Embryonic facial prominence (tissue), 1 donor: Measurements from ENCODE around the gene MYB.
"Not testable (repeated sequence)": the region's sequence is repeated elsewhere in the genome, so short reads cannot be mapped to it uniquely, and the experiment has no call there.

Experiments used
- DNase-seq: peaks from one replicate; pipeline ENCODE4 v3.0.0-alpha.2; 2016; ENCODE audit errors: extremely low spot score

MYB gene

DNA sequence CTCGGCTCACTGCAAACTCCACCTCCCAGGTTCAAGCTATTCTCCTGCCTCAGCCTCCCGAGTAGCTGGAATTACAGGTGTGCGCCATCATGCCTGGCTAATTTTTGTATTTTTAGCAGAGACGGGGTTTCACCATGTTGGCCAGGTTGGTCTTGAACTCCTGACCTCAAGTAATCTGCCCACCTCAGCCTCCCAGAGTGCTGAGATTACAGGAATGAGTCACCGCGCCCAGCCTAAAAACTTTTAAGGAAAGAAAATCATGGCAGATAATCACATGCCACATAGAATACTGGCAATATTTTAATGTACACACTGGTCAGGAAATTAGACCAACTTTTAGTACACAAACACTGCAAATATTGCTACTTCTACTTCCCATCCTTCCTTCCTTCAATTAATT lies 16.7 kb upstream of the MYB start:
- not testable (repeated sequence) for DNase-seq

DNA sequence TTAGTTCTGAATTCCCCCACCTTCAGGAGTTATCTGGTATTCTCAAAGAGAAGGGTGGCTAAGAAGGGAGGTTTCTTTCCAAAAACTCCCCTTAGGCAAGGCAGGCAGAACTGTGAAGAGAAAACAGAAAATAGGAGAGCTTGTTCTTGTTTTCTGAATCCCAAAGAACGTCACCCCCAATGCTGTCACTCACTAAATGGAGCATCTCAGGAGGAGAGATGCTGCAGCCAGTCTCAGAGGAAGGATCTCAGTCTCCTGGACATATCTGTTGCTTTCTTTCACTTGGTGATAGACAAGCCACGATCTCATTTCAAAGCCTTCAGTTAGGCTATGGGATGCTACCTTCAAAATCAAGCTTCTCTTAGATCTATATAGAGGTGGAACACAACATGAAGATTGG lies 16.1 kb upstream of the MYB start:
- DNase-seq, result no peak

DNA sequence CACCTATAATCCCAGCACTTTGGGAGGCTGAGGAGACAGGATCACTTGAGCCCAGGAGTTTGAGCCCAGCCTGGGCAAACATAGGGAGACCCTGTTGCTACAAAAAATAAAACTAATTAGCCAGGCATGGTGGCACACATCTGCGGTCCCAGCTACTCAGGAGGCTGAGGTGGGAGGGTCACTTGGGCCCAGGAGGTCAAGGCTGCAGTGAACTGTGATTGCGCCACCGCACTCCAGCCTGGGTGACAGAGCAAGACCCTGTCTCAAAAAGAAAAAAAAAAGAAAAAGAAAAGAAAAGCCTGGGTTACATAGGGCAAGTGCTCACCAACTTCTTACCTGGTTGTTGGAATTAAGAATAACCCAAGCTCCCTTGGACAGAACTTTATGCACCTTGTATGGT lies 14.6 kb upstream of the MYB start:
- no peak for DNase-seq

DNA sequence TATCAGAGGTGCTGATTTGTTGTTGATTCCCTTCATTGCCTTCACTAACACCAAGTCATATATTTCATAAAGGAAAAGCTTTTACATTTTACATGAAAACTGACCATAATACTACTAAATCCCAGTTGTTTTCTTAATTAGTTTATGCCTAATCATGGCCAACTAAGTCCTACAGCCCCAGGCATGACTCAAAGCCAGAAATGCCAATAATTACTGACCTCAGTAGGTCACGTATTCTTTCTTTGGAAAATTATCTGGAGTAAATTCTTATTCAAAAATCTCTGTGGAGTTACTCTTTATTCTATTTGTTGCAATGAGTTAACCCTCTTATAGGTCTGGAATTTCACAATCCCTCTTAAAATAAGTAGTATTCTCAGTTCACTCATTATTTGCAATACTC lies 13.5 kb upstream of the MYB start:
- no peak for DNase-seq

DNA sequence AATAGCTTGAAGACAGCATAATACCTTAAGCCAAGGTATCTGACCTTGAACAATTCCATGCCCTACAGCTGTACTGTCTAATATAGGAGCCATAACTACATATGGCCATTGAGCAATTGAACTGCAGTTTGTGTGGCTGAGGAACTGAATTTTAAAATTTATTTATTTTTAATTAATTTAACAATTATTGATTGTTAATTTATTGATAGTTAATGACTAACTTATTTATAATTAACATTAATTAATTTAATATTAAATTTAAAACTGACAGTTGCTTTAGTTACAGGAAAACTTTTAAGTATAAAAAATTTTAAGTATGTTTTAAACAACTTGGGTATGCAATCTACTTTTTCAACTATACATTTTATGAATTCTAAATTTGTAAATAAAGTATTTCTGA lies 12.3 kb upstream of the MYB start:
- no peak for DNase-seq

DNA sequence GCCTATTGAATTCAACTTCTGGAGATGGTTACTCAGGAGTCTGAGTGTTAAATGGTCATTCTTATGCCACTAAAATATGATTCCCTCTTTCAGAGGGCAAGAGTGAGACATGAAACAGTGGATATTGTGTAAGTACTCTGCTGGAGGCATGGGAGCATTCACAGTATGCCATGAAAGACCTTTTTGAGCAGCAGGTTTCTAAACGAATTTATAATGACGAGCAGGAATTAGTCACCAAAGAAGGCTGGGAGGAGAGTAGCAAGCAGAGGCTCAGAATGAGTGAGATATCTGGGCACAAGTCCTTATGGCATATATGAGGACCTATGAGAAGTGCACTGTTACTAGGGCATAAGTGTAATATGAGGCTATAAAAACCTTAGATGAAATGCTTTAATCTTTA lies 10.9 kb upstream of the MYB start:
- DNase-seq, result no peak

DNA sequence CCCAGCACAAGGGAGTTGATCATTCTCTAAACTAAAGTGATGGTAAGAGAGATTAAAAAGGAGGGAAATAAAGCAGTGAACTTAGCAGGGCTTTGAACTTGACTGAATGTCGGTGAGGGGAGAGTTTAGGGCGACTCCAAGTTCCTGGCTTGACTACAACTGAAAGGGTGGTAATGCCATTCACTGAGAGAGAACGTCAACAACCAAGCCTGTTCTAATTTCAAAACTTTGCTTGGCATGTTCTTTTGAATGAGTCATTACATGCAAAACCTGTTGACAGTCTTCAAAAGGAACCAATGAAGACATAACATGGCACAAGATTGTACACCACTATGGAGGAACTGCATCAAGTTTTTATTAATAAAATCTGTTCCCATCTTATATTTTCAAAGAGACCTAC lies 10.3 kb upstream of the MYB start:
- no peak for DNase-seq

DNA sequence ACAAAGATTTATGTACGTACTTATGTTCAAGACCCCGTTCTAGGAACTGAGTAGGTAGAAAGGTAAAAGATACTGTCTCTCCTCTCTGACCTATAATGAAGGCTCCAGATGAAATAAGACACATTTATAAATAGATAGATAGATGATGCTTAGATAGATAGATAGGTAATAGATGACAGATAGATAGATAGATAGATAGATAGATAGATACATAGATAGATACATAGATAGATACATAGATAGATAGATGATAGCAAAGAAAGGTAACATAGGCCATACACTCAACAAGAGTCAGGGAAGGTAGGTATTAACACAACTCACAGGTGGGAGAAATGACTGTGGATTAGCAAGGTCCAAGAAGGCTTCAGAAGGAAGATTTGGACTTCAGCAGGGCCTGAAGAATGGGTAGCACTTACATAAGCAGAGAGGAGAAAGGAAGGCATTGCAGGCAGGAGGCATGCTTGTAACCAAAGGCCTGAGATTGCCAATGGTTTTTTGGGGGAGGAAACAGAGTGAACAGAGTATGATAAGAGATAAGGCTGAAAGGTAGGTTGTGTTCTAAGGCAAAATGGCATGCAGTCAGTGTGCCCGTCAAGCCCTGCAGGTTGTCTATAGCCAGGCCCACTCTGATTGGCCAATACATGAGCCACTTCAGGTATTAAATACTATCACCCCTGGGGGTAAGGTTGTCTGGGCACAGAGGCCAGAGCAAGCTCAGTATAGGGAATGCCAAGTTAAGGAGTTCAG lies 7.7 kb upstream of the MYB start:
- DNase-seq, result no peak

DNA sequence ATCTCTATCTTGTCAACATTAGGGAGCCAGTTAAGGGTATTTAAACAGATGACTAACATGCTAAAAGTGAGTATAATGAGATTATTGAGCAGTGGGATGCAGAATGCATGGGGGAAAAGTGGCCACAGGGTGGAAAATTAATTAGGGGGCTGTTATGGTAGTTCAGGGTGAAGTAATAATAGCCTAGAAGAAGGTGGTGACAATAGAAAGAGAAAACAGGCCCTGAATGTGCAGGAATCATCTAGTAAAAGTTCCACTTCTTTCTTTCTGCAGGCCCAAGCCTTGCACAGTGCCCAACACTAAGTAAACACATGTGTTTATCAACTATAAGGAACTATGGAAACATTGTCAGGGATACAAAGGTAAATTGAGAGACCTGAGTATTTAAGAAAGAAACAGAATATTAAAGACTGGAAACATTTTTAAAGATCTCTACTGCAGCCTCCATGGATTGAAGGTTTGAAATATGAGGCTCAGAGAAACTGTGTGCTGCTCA lies 7.1 kb upstream of the MYB start:
- DNase-seq, result no peak

DNA sequence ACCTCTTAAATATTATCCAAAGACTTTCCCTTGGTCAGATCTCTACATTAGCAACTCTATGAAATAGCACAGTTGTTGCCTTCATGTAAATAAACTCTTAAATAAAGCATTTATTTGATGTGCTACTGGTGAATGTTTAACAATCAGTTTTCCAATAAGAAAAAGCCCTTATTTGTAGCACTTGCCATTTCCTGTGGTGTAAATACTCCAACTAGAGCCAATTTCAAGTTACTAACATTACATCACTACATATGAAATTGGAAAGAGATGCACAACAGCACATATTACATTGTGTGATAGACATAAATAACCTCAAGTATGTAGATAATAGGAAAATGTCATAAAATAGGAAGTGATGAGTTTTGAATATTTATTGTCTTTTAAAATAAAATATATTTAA lies 5.0 kb upstream of the MYB start:
- DNase-seq, result no peak

DNA sequence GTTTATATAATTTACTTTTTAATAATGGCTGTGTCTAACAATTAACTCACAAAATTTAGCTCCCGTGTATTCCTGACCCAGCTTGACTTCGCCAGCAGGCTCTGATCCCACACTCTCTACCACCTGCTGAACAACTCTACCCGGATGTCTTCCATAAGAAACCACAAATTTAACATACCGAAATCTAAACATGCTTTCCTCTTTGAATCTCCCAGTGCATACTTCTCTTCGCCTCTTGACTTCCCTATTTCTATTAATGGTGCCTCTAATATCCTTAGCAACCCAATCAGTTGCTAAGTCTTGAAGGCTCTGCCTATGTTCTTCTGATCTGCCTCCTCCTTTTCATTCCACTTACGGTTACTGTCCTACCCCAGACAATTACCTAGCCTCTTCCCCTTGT lies 4.6 kb upstream of the MYB start:
- no peak for DNase-seq

DNA sequence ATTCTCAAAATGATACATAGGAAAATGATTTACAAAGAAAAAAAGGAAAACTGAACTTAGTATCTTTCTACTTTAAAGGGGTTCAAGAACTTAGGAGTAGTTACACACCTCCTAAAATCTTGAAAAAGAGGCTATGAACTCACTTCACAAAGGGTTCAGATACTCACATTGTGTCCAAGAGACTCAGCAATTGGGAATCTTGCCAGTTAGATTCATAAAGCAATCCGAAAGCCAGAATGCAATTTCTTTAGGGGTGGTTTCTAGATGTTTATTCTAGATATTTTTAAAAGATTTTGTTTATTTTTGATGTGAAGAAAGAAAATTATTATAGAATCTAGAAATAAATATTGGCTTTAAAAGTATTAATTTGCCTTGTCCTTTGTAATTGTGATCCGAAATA lies 1.7 kb upstream of the MYB start:
- DNase-seq, result no peak

DNA sequence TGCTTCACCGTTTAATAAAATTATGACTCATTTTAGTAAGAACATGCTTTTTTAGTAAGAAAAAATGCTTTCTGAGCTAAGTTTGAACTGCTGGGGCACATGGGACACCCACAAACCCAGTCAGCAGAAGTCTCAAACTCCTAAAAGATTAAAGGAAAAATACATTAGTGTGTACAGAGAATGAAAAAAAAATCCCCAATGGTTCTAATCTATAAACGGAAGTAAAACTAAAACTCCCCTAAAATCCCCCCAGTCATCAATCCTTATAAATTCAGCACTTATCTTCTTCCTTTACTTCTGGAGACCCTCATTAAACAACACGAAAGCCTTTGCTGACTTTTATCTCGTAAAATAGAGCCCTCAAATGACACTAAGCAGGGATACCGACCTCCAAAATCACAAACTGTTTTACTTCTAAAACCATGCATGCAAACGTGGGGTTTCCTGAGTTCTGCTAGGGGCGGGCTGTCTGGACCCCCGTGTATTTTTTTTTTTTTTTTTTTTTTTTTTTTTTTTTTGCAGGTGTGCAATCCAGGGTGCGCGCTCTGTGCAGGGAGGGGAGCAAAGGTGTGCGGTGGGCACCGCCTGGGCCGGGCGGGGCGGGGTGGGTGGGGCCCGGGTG lies 1.1 kb upstream of the MYB start:
- no peak for DNase-seq

DNA sequence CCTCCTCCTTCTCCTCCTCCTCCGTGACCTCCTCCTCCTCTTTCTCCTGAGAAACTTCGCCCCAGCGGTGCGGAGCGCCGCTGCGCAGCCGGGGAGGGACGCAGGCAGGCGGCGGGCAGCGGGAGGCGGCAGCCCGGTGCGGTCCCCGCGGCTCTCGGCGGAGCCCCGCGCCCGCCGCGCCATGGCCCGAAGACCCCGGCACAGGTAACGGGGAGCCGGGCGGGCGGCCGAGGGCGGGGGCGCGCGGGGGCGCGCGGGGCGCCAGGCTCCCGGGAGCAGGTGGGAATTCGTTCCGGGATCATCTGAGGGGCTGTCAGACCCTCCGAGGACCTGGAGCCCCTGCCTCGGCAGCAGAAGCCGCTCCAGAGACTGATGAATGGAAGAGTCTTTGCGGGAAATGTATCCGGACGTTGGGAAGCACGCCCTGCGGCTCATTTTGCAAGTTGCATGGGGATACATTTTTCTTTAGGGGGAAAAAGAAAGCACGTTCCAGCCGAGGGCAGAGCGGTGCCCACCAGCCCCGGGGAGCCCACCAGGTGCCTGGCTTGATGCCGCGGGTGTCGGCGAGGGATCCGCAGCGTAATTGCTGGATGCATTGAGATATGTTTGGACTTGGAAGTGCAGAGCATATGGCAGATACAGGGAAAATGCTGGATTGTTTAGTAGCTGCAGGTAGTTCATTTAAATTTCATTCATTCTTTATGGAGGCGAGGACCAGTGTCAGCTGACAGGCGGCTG lies 394 bp downstream of the MYB start:
- no peak for DNase-seq

DNA sequence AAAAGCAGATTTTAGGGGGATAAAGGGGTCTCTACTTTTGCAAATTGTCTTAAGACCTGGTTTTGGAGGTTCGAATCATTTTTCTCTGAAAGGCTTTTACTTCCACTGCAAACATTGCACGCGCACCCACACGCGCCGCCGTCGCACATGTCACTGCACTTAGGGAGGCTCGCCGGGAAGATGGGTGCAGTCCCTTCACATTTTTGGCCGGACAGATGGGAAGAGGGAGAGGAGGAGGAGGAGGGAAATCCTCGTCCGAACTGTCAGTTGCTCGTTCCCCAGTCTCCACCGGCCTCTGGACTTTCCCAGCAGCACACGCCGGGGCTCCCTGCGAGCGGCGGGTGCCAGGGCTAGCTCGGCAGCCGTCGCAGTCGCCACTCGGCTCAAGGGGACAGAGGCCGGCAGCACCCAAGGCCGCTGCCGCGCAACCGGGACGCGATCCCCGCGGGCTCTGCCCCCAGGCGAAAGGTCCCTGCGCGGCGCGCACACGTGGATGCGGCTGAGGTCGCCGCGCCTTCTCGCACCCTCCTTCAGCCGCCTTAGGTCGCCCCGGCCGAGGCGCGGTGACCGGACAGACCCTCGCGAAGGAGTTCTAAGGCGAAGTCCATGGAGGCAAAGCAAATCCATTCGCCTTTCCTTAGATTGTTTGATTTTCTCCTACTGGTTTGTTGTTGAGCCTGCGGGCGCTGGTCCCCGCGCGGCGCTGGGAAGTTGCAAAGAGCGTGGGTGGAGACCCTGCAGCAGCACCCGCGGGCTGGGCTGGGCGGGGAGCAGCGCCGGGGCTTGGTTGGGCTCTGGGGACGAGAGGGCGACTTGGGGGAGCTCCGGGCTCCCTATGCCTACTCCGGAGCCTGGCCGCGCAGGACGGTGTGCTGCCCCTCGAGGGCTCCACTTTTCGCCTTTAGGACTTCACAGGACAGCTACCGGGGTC lies 1.2 kb downstream of the MYB start:
- no peak for DNase-seq

DNA sequence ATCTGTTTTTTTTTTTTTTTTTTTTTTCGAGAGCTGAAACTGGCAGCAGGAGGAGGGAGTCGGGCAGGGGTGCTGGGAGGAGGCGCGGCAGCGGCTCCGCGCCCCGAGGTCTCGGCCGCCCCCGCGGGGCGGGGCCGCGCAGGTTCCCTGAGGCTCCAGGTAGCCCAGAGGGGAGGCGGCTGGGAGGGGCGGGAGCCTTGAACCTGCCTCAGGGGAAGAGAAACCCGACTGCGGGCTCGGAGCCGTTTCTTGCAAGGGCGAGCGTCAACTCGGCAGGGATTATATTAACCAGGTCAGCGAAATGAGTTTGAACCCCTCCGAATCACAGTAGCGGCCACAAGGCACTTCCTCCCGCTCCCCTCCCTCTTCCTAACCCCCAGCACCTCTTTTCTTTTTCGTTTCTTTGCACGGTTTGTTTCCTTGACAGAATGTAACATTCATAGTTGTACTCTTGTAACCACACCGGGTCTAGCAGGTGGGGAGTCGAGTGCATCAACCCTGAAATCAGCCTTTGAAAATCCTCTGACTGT lies 2.0 kb downstream of the MYB start:
- DNase-seq, result no peak

DNA sequence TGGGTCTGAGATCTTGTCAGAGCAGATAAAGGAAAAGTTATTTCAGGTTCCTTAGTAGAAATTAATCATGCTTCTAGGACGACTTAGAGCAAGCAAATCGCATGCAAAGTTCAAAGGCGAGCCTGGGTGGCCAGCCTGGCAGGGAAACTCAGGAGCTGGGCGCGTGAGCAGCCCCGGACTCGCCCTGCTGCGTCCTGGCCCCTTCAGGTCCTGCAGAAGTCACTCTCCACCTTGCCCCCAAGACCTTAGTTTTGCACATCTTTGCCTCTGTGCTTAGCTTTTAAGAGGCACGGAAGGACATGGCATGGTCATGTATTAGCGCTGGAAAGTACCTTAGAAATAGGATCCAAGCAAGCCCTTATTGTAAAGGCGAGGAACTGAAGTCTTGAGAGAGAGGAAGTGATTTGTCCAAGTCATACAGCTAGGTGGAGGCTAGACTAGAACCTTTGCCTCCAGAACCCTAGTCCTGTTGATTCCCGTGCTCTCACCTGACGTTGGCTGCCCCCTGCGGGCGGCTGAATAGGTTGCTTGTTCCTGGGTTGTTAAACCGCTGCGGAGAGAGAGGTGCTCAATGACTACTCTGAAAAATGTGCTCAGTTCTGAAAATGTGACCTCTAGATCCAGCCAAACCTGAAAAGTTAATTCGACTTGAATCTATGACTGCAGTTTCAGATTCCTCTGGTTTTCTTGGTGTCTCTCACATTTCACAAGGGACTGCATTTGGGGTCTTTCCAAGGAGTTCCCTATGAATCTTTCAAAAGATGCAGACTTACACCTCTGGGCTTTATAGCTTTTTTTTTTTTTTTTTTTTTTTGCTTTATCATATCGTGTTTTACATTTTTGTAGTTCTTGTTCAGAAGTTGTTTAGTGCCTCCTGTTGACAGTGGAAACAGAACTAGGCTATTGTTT lies 2.7 kb downstream of the MYB start:
- no peak for DNase-seq

DNA sequence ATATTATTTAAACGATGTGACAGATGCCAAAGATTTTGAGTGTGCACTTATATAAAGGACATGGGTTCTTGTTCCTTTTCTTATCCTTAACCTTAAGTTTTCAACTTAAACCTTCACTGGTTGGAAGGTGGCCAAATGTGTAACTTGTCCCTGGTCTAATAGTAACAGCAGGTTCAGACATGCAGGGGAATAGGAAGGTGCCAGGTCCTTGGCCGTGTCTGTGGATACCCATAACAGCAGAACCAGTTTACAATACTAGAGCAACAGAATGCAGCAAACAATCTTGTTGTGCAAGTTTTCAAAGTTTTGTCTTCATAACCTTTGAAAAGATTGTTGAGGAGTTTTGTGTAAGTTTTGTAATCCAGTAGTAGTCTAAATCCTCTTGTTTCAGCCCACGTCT lies 4.4 kb downstream of the MYB start:
- no peak for DNase-seq

DNA sequence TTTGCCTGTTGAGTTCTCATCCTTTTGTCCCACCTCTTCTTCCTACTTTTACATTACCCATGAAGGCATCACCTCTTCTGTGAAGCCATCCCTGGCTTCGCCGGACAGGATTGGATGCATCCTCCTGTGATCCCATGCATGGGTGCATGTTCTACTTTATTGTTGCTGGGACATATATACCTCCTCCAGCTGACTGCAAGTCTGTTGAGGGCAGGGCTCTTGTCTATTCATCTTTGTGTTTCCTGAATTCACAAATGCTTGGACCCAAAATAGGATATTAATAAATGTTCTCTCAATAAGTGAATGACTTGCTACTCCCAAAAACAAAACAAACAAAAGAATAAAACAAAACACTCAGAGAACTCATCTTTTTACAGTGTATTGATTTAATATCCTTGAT lies 5.1 kb downstream of the MYB start:
- no peak for DNase-seq

DNA sequence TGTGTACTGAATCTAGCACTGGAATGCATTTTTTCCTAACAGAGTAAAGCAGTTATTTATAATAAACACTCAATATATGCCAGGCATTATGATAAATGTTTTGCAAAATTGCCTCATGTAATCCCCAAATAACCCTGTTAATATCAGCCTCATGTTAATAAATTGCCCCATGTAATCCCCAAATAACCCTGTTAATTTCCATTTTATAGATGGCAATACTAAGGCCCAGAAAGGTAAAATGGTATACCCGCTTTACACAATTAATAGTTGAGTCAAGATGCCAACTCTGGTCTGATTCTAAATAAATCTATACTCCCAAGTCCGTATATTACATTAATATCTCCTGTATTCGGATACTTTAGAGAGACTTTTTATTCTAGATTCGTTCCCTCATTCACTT lies 6.3 kb downstream of the MYB start:
- DNase-seq, result no peak

DNA sequence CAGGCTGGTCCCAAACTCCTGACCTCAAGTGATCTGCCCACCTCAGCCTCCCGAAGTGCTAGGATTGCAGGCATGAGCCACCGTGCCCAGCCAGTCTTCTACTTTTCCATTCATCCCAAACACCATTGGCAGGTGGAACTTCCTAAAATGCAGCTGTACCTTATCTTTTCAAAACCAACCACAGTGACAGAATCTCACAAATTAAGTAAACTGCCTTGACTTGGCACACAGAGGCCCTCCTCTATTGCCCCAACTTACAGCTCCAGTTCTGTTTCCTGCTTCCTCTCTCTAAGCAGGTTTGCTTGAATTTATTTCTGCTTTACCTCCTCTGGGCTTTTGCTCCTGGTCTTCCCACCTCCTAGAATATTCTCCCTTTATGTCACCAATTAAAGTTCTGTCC lies 7.6 kb downstream of the MYB start:
- no peak for DNase-seq
